GM12874 (cell line): ENCODE results near the gene ABCG4.

Source experiments
- CTCF ChIP-seq: IDR thresholded peaks from 2 replicates; pipeline ENCODE4 v1.5.1; 2011; ENCODE audit warnings: low read depth, mild to moderate bottlenecking, control low read depth, low read length, moderate library complexity; ENCODE audit not compliant: insufficient read depth

Gene ABCG4

DNA sequence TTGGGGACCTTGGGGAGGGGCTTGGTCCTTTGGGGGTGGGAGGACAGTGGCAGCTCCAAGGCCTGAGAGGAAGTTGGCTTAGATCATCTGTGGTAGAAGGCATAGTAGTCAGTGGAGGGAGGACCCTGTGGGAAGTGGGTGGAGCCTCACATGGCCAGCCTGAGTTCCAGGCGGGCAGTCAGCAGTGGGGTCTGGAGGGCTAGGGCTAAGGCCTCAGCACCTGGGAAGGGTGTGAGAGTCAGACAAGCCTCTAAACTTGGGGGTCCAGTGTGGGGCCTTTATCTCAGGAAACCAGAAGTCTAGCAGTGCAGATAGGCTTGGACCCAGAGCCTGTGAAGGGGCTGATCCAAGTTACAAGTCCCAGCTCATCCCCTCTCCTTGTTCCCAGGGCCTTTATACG lies 23.7 kb downstream of the ABCG4 start:
- TF ChIP-seq CTCF = no peak

GRCh38 chr11:119173453-119173852 lies 24.6 kb downstream of the ABCG4 start:
- TF ChIP-seq CTCF = no peak

DNA sequence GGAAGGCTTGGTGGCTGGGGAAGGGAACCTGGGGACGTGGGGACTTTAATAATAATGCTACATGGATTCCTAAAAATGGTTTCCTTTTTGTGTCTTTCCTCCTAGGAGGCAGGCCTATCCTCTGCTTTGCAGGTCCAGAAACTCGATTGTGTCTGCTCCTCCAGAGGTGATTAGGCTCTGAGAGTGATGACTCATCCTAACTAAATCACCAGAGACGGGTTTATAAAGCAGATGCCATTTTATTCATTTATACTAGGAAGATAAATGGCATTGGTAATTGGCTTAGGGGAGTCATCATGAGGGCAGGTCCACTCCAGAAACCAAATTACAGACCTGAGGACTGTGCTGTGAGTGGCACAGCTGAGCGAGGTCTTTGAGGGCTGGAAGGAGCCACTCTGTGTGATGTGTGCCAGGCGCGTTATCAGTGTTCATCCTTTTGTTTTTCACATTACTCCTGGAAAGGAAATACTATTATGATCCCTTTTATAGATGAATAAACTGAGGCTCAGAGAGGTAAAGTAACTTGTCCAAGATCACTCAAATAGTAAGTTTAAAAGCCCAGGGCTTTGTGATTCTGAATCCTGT lies 26.7 kb downstream of the ABCG4 start:
- TF ChIP-seq CTCF = no peak

DNA sequence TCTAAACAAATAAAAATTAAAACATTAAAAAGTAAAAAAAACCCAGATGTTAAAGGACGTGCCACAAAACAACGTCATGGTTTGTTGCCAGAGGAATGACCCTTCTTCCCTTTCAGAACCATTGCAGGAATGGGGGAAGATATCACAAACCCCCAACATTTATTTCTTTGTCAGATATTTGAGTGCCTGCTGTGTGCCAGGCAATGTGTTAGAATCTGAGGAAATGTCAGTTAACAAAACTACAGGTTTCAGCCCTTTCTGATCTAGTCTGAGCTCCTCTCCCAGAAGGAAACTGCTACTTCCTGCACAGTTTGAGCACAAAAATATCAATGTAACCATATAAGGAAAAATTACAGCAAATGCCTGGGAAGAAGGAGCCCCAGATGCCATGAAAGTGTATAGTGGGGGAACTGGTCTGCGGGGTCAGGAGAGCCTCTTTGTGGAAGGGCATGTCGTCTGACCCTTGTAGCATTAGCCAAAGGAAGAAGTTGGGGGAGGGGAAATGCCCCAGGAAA lies 29.4 kb downstream of the ABCG4 start:
- TF ChIP-seq CTCF = no peak

GRCh38 chr11:119179342-119179741 lies 30.5 kb downstream of the ABCG4 start:
- TF ChIP-seq CTCF = no peak

DNA sequence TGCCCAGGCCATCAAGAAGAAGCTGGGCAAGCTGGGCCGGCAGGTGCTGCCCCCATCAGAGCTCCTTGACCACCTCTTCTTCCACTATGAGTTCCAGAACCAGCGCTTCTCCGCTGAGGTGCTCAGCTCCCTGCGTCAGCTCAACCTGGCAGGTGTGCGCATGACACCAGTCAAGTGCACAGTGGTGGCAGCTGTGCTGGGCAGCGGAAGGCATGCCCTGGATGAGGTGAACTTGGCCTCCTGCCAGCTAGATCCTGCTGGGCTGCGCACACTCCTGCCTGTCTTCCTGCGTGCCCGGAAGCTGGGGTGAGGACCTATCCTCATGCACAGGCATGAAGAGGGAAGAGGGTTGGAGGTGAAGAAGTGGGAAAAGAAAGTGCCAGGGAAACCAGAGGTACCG lies 31.1 kb downstream of the ABCG4 start:
- no peak for TF ChIP-seq CTCF

GRCh38 chr11:119180729-119181676 lies 32.2 kb downstream of the ABCG4 start:
- no peak for TF ChIP-seq CTCF
